HepG2 (cell line): Measurements from ENCODE around the gene IFT52. TPM values are rescaled to one million over a fixed set of nuclear protein-coding genes. Genes with fewer than 3 reads are reported as not detected.

Experiments used
- IKZF1 ChIP-seq: fragments of 450-650 bp; IDR thresholded peaks from 2 replicates; pipeline ENCODE4 v1.7.1; 2016
- IRF2 ChIP-seq: IDR thresholded peaks from 2 replicates; pipeline ENCODE4 v1.6.1; 2018; ENCODE audit warnings: missing genetic modification reagents, missing compliant biosample characterization
- MATR3 ChIP-seq: sonication (generic); formaldehyde crosslinking; IDR thresholded peaks from 2 replicates; pipeline ENCODE4 v1.4.0; 2020; ENCODE audit warnings: missing genetic modification reagents
- MTA1 ChIP-seq: sonication (generic); formaldehyde crosslinking; IDR thresholded peaks from 2 replicates; pipeline ENCODE4 v1.4.0; 2020; ENCODE audit warnings: missing genetic modification reagents, mild to moderate bottlenecking, borderline replicate concordance
- NFYC ChIP-seq: IDR thresholded peaks from 2 replicates; pipeline ENCODE4 v1.6.1; 2016; ENCODE audit warnings: missing genetic modification reagents, missing compliant biosample characterization
- POGZ ChIP-seq: sonication (generic); formaldehyde crosslinking; IDR thresholded peaks from 2 replicates; pipeline ENCODE4 v1.4.0; 2020; ENCODE audit warnings: mild to moderate bottlenecking, missing genetic modification reagents
- SNAI1 ChIP-seq: sonication (generic); formaldehyde crosslinking; IDR thresholded peaks from 2 replicates; pipeline ENCODE4 v1.5.0; 2020; ENCODE audit warnings: mild to moderate bottlenecking, missing genetic modification reagents, borderline replicate concordance
- ZBTB21 ChIP-seq: sonication (generic); formaldehyde crosslinking; IDR thresholded peaks from 2 replicates; pipeline ENCODE4 v1.4.0; 2020; ENCODE audit warnings: missing genetic modification reagents
- ZNF12 ChIP-seq: sonication (generic); formaldehyde crosslinking; IDR thresholded peaks from 2 replicates; pipeline ENCODE4 v1.5.0; 2020; ENCODE audit warnings: missing genetic modification reagents
- ZNF768 ChIP-seq: sonication (generic); formaldehyde crosslinking; IDR thresholded peaks from 2 replicates; pipeline ENCODE4 v1.4.0; 2020; ENCODE audit warnings: missing genetic modification reagents
- ZNF773 ChIP-seq: sonication (generic); formaldehyde crosslinking; IDR thresholded peaks from 2 replicates; pipeline ENCODE4 v1.4.0; 2020; ENCODE audit warnings: missing genetic modification reagents, borderline replicate concordance
- ZNF780A ChIP-seq: sonication (generic); formaldehyde crosslinking; IDR thresholded peaks from 2 replicates; pipeline ENCODE4 v1.8.0; 2022; ENCODE audit warnings: mild to moderate bottlenecking, missing genetic modification reagents, moderate library complexity
- ZNF782 ChIP-seq: sonication (generic); formaldehyde crosslinking; IDR thresholded peaks from 2 replicates; pipeline ENCODE4 v1.4.0; 2020; ENCODE audit warnings: missing genetic modification reagents, mild to moderate bottlenecking, borderline replicate concordance
- ZSCAN22 ChIP-seq: sonication (generic); formaldehyde crosslinking; IDR thresholded peaks from 2 replicates; pipeline ENCODE4 v1.4.0; 2020; ENCODE audit warnings: mild to moderate bottlenecking, missing genetic modification reagents
- polyA plus RNA-seq, 8 experiments: library from polyadenylated mRNA; depleted of rRNA in 3 of 8; stranded (reverse) in 7 of 8; unstranded in 1 of 8; fragments of >200 nt; fragmentation: Illumina TruSeq in 4 of 8; extraction: Trizol in 4 of 8; gene quantifications; 2 replicates each; pipeline versions ENCODE4 v1.2.1 to v1.2.3, GENCODE V29; 2011 to 2016; ENCODE audit warnings: low read depth in 4 of 8, missing spikeins in 1 of 8, mixed read lengths in 1 of 8; ENCODE audit not compliant: insufficient read depth in 1 of 8
- total RNA-seq, 5 experiments: library from RNA; depleted of rRNA; stranded (reverse); fragments of >200 nt; fragmentation: Illumina TruSeq; extraction: Trizol; gene quantifications; 2 replicates each; pipeline ENCODE4 v1.2.3, GENCODE V29; 2016; ENCODE audit warnings: low read depth in 1 of 5
- TF ChIP-seq, protein P1 (sequence below): sonication (generic); formaldehyde crosslinking; IDR thresholded peaks from 2 replicates; pipeline ENCODE4 v1.4.0; 2020; ENCODE audit warnings: mild to moderate bottlenecking, missing genetic modification reagents
- TF ChIP-seq, protein P2 (sequence below), 2 experiments: fragments of 450-650 bp in 1 of 2; sonication (generic) in 1 of 2; formaldehyde crosslinking in 1 of 2; IDR thresholded peaks; 2 replicates each; pipeline versions ENCODE4 v1.6.1 to v1.8.0; 2016 to 2022; ENCODE audit warnings: antibody characterized with exemption in 1 of 2, mild to moderate bottlenecking in 1 of 2, missing genetic modification reagents in 1 of 2
- TF ChIP-seq, protein P3 (sequence below): sonication (generic); formaldehyde crosslinking; IDR thresholded peaks from 2 replicates; pipeline ENCODE4 v1.9.0; 2021; ENCODE audit warnings: missing genetic modification reagents, mild to moderate bottlenecking, borderline replicate concordance

The IFT52 gene
- total and polyA plus RNA-seq, 2 of the 13 experiments (the other 11 are each of a cell fraction or from before 2014, with no cell fraction given), result 48.0 to 64.0 TPM

DNA sequence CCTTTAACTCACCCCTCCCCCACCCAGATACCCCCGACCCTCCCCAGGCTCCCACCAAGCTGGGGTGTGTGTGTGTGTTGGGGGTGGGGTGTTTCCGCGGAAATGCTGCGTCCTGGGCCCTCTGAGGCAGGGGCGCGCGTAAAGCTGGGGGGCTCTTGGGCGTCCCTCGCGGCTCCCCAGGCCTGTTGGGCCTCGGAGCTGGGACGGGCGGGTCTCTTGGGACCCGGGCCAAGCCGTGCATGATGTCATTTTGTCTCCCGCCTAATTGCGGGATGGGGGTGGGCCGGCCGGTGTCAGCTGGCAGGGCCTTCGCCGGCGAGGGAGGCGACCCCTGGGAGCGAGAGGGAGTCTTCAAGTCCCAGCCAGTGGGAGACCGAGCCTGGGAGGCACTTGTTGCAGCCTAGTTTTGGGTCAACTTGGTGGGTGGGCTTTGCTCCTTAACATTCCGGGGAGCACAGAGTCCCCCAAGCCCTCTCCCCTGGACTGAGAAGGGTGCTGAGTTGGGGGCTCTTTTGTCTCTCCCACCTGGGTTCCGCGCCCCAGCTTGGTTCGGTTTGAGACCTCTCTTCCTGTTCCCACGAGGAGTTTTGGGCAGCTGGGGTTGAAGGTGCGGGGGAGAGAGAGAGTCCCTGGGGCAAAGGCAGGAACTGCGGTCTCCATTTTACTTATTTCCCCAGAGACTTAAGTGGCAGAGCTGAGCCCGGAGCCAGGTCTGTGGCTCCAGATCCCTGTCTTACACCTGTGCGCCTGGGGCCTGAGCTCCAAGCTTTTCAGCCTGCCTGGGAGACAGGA lies 76.8 kb downstream of the IFT52 start (continued):
- TF ChIP-seq, protein P1, sequence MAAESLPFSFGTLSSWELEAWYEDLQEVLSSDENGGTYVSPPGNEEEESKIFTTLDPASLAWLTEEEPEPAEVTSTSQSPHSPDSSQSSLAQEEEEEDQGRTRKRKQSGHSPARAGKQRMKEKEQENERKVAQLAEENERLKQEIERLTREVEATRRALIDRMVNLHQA (CRISPR knock-in tag), result no peak
- TF ChIP-seq, protein P2, sequence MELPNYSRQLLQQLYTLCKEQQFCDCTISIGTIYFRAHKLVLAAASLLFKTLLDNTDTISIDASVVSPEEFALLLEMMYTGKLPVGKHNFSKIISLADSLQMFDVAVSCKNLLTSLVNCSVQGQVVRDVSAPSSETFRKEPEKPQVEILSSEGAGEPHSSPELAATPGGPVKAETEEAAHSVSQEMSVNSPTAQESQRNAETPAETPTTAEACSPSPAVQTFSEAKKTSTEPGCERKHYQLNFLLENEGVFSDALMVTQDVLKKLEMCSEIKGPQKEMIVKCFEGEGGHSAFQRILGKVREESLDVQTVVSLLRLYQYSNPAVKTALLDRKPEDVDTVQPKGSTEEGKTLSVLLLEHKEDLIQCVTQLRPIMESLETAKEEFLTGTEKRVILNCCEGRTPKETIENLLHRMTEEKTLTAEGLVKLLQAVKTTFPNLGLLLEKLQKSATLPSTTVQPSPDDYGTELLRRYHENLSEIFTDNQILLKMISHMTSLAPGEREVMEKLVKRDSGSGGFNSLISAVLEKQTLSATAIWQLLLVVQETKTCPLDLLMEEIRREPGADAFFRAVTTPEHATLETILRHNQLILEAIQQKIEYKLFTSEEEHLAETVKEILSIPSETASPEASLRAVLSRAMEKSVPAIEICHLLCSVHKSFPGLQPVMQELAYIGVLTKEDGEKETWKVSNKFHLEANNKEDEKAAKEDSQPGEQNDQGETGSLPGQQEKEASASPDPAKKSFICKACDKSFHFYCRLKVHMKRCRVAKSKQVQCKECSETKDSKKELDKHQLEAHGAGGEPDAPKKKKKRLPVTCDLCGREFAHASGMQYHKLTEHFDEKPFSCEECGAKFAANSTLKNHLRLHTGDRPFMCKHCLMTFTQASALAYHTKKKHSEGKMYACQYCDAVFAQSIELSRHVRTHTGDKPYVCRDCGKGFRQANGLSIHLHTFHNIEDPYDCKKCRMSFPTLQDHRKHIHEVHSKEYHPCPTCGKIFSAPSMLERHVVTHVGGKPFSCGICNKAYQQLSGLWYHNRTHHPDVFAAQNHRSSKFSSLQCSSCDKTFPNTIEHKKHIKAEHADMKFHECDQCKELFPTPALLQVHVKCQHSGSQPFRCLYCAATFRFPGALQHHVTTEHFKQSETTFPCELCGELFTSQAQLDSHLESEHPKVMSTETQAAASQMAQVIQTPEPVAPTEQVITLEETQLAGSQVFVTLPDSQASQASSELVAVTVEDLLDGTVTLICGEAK (IDR thresholded peaks at IDR 0.05), result no peak
- TF ChIP-seq, protein P2 (CRISPR knock-in tag; IDR thresholded peaks at IDR 0.05), result peak; percentile 18; the same call in 1 of the 2 replicates
- peak; percentile 31; the same call in 1 of the 2 replicates for TF ChIP-seq ZBTB21
- no peak for TF ChIP-seq ZNF780A (CRISPR knock-in tag)
- peak; percentile 24; the same call in 1 of the 2 replicates for TF ChIP-seq MTA1 (CRISPR knock-in tag)
- TF ChIP-seq NFYC (CRISPR knock-in tag), result no peak
- TF ChIP-seq SNAI1 (CRISPR knock-in tag), result no peak
- no peak for TF ChIP-seq ZNF773 (CRISPR knock-in tag)
- TF ChIP-seq IKZF1, result no peak
- TF ChIP-seq ZNF12, result no peak
- no peak for TF ChIP-seq POGZ (CRISPR knock-in tag)
- TF ChIP-seq, protein P3, sequence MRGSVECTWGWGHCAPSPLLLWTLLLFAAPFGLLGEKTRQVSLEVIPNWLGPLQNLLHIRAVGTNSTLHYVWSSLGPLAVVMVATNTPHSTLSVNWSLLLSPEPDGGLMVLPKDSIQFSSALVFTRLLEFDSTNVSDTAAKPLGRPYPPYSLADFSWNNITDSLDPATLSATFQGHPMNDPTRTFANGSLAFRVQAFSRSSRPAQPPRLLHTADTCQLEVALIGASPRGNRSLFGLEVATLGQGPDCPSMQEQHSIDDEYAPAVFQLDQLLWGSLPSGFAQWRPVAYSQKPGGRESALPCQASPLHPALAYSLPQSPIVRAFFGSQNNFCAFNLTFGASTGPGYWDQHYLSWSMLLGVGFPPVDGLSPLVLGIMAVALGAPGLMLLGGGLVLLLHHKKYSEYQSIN (CRISPR knock-in tag), result no peak
- no peak for TF ChIP-seq ZSCAN22 (CRISPR knock-in tag)
- no peak for TF ChIP-seq MATR3
- no peak for TF ChIP-seq IRF2 (CRISPR knock-in tag)
- TF ChIP-seq ZNF782 (CRISPR knock-in tag), result no peak
- no peak for TF ChIP-seq ZNF768 (CRISPR knock-in tag)
